HG02840 (cell line): ENCODE measurements around the gene C2CD4C.
"Not testable (repeated sequence)": the region's sequence is repeated elsewhere in the genome, so short reads cannot be mapped to it uniquely, and the experiment has no call there.

Experiments used
- ATAC-seq: cut with Tn5 transposase; IDR thresholded peaks from one replicate; pipeline ENCODE4 v1.9.1; 2021; ENCODE audit warnings: mild to moderate bottlenecking, moderate library complexity, moderate number of reproducible peaks; ENCODE audit not compliant: unreplicated experiment, low FRiP score

C2CD4C gene

GRCh38 chr19:370641-371330 lies 38.2 kb downstream of the C2CD4C start:
- ATAC-seq = no peak

- no peak for ATAC-seq
Observed at GRCh38 chr19:369876-370275, 39.1 kb downstream of the C2CD4C start.

- no peak for ATAC-seq
Observed at GRCh38 chr19:369256-369655, 39.7 kb downstream of the C2CD4C start.

GRCh38 chr19:368630-369024 lies 40.3 kb downstream of the C2CD4C start:
- ATAC-seq = no peak

GRCh38 chr19:367963-368629 lies 40.9 kb downstream of the C2CD4C start:
- no peak for ATAC-seq

GRCh38 chr19:367561-367960 lies 41.4 kb downstream of the C2CD4C start:
- ATAC-seq = no peak

- no peak for ATAC-seq
Observed at GRCh38 chr19:366951-367350, 42.0 kb downstream of the C2CD4C start.

GRCh38 chr19:366205-366783 lies 42.7 kb downstream of the C2CD4C start:
- ATAC-seq = no peak

- no peak for ATAC-seq
Observed at GRCh38 chr19:364496-365287, 44.3 kb downstream of the C2CD4C start.

GRCh38 chr19:362683-363082 lies 46.3 kb downstream of the C2CD4C start:
- ATAC-seq = no peak

- ATAC-seq = no peak
Observed at GRCh38 chr19:362154-362553, 46.8 kb downstream of the C2CD4C start.

- no peak for ATAC-seq
Observed at GRCh38 chr19:359653-359925, 49.4 kb downstream of the C2CD4C start.

- ATAC-seq = not testable (repeated sequence)
Observed at GRCh38 chr19:355536-355935, 53.4 kb downstream of the C2CD4C start.
